ENCODE data around the gene FUNDC1.

GRCh38 chrX:44542567-44543325, at the start of gene FUNDC1:
- no peak for TF ChIP-seq POLR2A (IDR thresholded peaks at IDR 0.05)
- TF ChIP-seq, protein P1, sequence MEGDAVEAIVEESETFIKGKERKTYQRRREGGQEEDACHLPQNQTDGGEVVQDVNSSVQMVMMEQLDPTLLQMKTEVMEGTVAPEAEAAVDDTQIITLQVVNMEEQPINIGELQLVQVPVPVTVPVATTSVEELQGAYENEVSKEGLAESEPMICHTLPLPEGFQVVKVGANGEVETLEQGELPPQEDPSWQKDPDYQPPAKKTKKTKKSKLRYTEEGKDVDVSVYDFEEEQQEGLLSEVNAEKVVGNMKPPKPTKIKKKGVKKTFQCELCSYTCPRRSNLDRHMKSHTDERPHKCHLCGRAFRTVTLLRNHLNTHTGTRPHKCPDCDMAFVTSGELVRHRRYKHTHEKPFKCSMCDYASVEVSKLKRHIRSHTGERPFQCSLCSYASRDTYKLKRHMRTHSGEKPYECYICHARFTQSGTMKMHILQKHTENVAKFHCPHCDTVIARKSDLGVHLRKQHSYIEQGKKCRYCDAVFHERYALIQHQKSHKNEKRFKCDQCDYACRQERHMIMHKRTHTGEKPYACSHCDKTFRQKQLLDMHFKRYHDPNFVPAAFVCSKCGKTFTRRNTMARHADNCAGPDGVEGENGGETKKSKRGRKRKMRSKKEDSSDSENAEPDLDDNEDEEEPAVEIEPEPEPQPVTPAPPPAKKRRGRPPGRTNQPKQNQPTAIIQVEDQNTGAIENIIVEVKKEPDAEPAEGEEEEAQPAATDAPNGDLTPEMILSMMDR (IDR thresholded peaks at IDR 0.05), result peak in 1 of 3 donors; percentile 22
